ENCODE measurements around the gene IL16.

IL16 gene

DNA sequence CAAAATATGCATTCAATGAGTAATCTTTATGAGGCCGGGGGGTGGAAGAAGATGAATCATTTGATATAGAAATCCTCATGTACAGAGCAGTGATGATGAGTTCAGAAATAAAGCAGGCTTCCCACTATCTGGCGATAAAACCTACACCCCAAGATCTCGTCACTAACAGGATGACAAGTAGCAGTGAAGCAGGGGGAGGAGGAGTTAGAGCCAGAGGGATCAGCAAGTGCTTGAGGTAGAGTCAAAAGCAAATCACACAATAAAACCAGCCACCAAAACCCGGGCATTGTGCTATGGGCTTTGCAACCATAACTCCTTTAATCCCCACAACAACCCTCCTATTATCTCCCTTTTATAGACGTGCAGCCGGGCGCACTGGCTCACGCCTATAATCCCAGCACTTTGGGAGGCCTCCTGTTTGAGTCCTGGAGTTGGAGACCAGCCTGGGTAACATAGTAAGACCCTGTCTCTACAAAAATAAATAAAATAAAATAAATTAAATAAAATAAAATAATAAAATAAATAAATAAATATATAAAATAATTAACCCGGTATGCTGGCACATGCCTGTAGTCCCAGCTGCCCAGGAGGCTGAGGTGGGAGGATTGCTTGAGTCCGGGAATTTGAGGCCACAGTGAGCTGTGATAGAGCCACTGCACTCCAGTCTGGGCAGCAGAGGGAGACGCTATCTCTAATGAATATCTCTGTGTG lies 74.3 kb downstream of the IL16 start:
- Histone ChIP-seq H3K27me3 (ENCODE audit: insufficient read depth, low read length) (no peaks in the 10 kb centered on the region), H3K36me3 (ENCODE audit: insufficient read depth, low read length) (no peaks in the 10 kb centered on the region), H3K9me3 (ENCODE audit: insufficient read depth, low read depth, low read length) (no peaks in the 10 kb centered on the region), H3K9ac (ENCODE audit: low read depth, low read length) (no peak overlapping the region), H3K27ac (ENCODE audit: low read depth, low read length) (no peak overlapping the region), H3K4me1 (ENCODE audit: insufficient read depth, low read length) (peaks cover 7% of the 10 kb centered on the region), H3K4me3 (ENCODE audit: low read length) (no peak overlapping the region)
- 93% methylated on average over 9 of the region's 11 CpGs for WGBS

DNA sequence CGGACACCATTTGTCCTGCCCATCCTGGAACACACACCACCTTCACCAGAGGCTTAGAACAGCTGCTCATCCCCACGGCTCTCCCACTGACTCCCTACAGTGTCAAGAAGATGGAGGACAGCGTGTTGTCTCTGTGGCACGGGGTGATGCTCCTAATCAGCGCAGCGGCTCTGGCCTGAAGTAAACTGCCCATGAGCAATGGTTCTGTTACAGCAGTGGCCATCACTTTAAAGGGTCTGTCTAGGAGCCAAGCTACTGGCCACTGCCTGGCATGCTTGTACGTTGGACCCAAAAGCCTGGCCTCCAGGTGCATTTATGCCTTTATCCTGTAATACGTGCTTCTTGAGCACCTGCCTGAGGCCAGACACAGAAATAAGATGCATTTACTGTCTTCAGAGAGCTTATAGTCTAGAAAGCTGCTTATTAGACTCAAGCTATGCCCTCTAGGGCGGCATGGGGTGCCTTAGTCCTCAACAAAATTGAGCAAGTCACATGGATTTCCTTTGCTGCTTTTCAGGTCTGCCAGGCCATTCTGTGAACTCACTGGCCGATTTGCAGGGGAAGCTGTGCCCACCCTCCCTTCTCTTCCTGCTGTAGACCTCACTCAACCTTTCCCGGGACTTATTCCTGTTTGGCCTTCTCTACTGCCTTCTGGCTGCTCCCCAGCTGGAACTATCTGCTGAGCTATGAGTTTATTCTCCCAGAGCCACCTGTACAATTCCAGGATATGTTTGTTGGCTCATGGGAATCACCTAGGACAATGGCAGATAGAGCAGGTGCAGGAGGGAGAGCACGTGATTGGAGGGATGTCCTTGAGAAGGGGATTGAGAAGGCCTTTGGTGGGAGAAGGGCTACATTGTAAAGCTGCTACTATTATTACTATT lies 75.3 kb downstream of the IL16 start:
- no peak overlapping the region for H3K9ac ChIP-seq (ENCODE audit: low read depth, low read length)
- H3K27ac ChIP-seq (ENCODE audit: low read depth, low read length) = no peak overlapping the region
- 0 out of 2 replicates have a peak, but pooled peaks cover 3% of the 10 kb centered on the region for H3K4me1 ChIP-seq (ENCODE audit: insufficient read depth, low read length)
- WGBS = 92% methylated on average over 12 of the region's 12 CpGs
- H3K9me3 ChIP-seq (ENCODE audit: insufficient read depth, low read depth, low read length) = peaks cover 7% of the 10 kb centered on the region
- no peaks in the 10 kb centered on the region for H3K36me3 ChIP-seq (ENCODE audit: insufficient read depth, low read length)
- H3K4me3 ChIP-seq (ENCODE audit: low read length) = no peak overlapping the region
- H3K27me3 ChIP-seq (ENCODE audit: insufficient read depth, low read length) = no peaks in the 10 kb centered on the region

DNA sequence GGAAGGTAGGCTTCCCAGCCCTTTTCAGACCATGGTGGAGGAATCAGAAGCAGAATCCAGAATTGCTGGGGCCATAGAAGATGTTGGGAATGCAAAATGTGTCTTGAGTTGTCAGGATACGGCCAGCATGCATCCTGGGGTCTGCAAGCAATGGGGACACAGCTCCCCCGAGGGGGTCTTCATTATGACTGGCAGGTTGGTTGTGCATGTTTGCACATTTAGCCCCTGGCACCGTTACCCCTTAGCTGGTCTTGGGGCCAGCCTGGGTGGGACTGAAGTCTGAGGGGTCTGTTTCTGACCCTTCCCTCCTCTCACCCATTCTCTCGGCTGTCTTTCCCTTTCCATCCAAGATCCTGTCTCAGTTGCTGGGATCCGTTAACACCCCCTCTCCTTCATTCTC lies 76.5 kb downstream of the IL16 start:
- no peaks in the 10 kb centered on the region for H3K27me3 ChIP-seq (ENCODE audit: insufficient read depth, low read length)
- 0 out of 2 replicates have a peak, but pooled peaks cover 3% of the 10 kb centered on the region for H3K4me1 ChIP-seq (ENCODE audit: insufficient read depth, low read length)
- no peak overlapping the region for H3K4me3 ChIP-seq (ENCODE audit: low read length)
- peaks cover 17% of the 10 kb centered on the region for H3K9me3 ChIP-seq (ENCODE audit: insufficient read depth, low read depth, low read length)
- H3K9ac ChIP-seq (ENCODE audit: low read depth, low read length) = no peak overlapping the region
- no peak overlapping the region for H3K27ac ChIP-seq (ENCODE audit: low read depth, low read length)
- 95% methylated on average over 5 of the region's 5 CpGs for WGBS
- H3K36me3 ChIP-seq (ENCODE audit: insufficient read depth, low read length) = no peaks in the 10 kb centered on the region

DNA sequence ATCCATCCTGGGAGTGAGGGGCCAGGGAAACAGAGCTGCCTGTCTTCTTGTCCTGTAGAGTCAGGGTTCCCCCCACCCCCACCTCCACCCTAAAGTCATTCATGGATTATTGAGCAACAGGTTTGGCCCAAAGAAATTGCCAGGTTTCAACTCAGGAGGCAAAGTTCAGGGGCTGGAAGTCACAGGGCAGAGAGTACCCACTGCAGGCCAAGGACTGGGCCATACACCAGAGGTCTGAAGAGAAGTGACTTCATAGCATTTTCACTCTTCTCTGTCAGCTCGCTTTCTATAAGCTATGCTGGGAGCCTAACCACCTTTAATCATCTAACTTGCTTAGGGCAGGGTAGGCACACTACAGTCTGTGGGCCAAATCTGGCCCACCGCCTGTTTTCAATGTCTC lies 77.2 kb downstream of the IL16 start:
- no peaks in the 10 kb centered on the region for H3K36me3 ChIP-seq (ENCODE audit: insufficient read depth, low read length)
- WGBS = 85% methylated on average over 2 of the region's 2 CpGs

DNA sequence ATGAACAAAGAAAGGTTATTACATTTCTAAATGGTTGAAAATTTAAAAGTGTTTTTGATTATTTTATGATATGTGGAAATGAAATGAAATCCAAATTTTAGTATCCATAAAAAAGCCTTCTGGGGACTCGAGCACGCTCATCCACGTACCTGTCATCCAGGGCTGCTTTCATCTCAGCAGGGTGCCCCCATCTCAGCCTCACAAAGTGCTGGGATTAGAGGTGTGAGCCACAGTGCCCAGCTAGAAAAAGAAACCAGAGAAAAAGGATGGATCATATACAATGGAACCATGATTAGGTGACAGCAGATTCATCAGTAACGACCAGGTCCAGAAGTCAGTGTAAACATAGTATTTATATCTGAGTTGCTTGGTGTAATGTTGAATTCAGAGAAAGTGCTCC lies 77.6 kb downstream of the IL16 start:
- WGBS = 74% methylated on average over 3 of the region's 4 CpGs
- H3K36me3 ChIP-seq (ENCODE audit: insufficient read depth, low read length) = no peaks in the 10 kb centered on the region
- H3K27ac ChIP-seq (ENCODE audit: low read depth, low read length) = no peak overlapping the region
- H3K9ac ChIP-seq (ENCODE audit: low read depth, low read length) = no peak overlapping the region
- 0 out of 2 replicates have a peak, but pooled peaks cover 3% of the 10 kb centered on the region for H3K4me1 ChIP-seq (ENCODE audit: insufficient read depth, low read length)
- H3K9me3 ChIP-seq (ENCODE audit: insufficient read depth, low read depth, low read length) = peaks cover 17% of the 10 kb centered on the region
- H3K27me3 ChIP-seq (ENCODE audit: insufficient read depth, low read length) = no peaks in the 10 kb centered on the region
- H3K4me3 ChIP-seq (ENCODE audit: low read length) = no peak overlapping the region

More for the DNA sequence above, 77.2 kb downstream of the IL16 start:
- no peaks in the 10 kb centered on the region for H3K27me3 ChIP-seq (ENCODE audit: insufficient read depth, low read length)
- H3K4me3 ChIP-seq (ENCODE audit: low read length) = no peak overlapping the region
- no peak overlapping the region for H3K27ac ChIP-seq (ENCODE audit: low read depth, low read length)
- no peak overlapping the region for H3K9ac ChIP-seq (ENCODE audit: low read depth, low read length)
- H3K4me1 ChIP-seq (ENCODE audit: insufficient read depth, low read length) = 0 out of 2 replicates have a peak, but pooled peaks cover 3% of the 10 kb centered on the region
- peaks cover 17% of the 10 kb centered on the region for H3K9me3 ChIP-seq (ENCODE audit: insufficient read depth, low read depth, low read length)

DNA sequence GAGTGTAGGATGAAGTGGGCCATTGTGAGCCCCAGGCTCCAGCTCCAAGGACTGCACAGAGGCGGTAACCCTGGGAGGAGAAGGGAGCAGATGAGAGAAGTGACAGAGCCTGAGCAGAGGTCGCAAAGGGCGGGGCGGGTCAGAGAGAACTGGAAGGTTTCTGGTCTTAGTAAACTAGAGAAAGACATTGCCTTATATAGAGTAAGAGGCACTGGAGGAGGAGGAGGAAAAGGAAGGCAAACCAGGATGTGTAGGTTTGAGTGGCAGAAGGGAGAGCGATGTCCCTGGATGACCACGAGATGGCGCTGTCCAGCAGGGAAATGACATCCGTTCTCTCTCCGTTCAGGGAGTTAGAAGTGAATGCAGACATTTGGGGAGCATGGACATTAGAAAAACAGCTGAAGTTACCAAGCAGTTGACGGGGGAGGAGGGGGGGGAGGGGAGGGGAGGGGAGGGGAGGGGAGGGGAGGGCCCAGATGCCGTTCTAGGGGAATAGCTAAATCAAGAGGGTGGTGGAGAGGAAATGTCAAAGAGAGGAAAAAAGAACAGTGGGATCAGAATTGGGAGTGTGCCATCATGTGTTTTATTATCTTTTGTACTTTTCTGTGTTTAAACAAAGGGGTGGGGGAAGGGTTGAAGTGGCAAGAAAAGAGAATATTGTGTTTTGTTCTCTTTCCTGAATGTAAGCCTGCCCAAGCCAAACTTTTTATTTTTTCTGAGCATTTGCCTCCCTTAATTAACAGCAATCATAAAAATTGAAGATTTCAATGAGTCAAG lies 78.4 kb downstream of the IL16 start:
- 6% methylated on average over 10 of the region's 11 CpGs for WGBS
- peaks cover 17% of the 10 kb centered on the region for H3K9me3 ChIP-seq (ENCODE audit: insufficient read depth, low read depth, low read length)
- no peak overlapping the region for H3K9ac ChIP-seq (ENCODE audit: low read depth, low read length)
- no peaks in the 10 kb centered on the region for H3K36me3 ChIP-seq (ENCODE audit: insufficient read depth, low read length)
- no peaks in the 10 kb centered on the region for H3K27me3 ChIP-seq (ENCODE audit: insufficient read depth, low read length)
- no peak overlapping the region for H3K4me3 ChIP-seq (ENCODE audit: low read length)
- no peak overlapping the region for H3K27ac ChIP-seq (ENCODE audit: low read depth, low read length)
- 0 out of 2 replicates have a peak, but pooled peaks cover 3% of the 10 kb centered on the region for H3K4me1 ChIP-seq (ENCODE audit: insufficient read depth, low read length)

DNA sequence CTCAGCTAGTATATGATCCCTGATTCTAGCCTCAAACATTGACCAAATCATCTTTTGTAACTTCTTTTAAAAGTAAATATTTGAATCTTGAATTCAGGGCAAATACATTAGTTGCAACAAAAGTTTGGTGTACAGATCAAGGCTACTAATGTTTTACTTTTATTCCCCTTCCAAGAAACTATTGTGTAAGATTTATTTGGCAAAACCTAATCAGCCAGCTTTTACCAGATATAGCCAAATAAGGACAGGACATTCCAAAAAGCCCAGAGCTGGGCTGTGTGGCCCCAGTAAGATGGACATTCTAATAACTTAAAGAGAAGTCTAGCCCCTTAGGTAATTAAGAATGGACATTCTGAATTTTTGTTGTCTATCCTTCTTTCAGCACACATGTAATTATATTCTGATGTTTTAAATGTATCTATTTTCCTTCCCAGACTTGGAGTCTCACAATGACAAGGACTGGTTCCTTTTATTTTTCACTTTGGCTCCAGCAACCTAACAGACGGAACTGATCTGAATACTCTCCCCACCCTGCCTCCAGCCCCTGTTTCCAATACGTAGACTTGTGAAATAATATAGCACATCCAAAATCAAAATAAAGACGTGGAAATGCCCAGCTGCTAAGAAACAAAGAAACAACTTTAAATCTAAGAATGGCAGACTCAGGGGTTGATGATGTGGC lies 79.2 kb downstream of the IL16 start:
- H3K27me3 ChIP-seq (ENCODE audit: insufficient read depth, low read length) = no peaks in the 10 kb centered on the region
- 0 out of 2 replicates have a peak, but pooled peaks cover 3% of the 10 kb centered on the region for H3K4me1 ChIP-seq (ENCODE audit: insufficient read depth, low read length)
- H3K27ac ChIP-seq (ENCODE audit: low read depth, low read length) = no peak overlapping the region
- H3K36me3 ChIP-seq (ENCODE audit: insufficient read depth, low read length) = no peaks in the 10 kb centered on the region
- WGBS = 95% methylated on average over 3 of the region's 3 CpGs
- no peak overlapping the region for H3K4me3 ChIP-seq (ENCODE audit: low read length)
- H3K9ac ChIP-seq (ENCODE audit: low read depth, low read length) = no peak overlapping the region
- H3K9me3 ChIP-seq (ENCODE audit: insufficient read depth, low read depth, low read length) = peaks cover 17% of the 10 kb centered on the region

DNA sequence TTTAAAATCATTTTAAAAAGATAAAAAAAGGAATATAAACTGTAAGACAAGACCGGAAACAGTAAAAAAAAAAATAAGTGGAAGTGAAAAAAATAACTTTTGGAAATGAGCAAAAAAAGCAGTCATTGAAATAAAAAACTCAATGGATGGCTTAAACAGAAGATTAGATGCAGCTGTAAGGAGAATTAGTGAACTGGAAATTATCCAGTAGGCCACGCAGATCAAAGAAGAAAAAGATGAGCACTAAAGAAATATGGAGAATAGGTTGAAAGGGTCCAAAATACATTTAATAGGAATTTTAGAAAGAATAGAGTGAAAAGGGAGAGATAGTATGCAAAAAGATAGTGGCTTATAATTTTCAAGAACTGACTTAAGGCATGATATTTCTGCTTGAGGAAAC lies 80.3 kb downstream of the IL16 start:
- 93% methylated on average over 2 of the region's 2 CpGs for WGBS

DNA sequence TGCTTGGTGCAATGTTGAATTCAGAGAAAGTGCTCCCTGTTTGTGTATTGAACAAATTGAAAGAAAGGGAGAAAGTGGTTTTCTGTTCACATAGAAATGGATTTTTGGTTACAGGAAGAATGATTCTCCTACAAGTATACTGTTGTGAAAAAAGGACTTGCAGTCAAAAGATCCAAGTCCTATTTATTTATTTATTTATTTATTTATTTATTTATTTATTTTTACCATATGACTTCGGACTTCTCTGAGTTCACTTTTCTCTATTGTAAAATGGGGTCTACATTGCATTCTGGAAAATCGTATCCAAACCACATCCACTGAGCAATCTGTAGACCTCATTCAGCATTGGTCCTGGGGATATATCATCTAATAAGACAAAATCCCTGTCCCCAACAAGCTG lies 81.2 kb downstream of the IL16 start:
- no peak overlapping the region for H3K27ac ChIP-seq (ENCODE audit: low read depth, low read length)
- 100% methylated on average over 2 of the region's 2 CpGs for WGBS
- peaks cover 17% of the 10 kb centered on the region for H3K9me3 ChIP-seq (ENCODE audit: insufficient read depth, low read depth, low read length)

More for the DNA sequence above, 80.3 kb downstream of the IL16 start:
- H3K27me3 ChIP-seq (ENCODE audit: insufficient read depth, low read length) = no peaks in the 10 kb centered on the region
- no peaks in the 10 kb centered on the region for H3K36me3 ChIP-seq (ENCODE audit: insufficient read depth, low read length)
- 0 out of 2 replicates have a peak, but pooled peaks cover 3% of the 10 kb centered on the region for H3K4me1 ChIP-seq (ENCODE audit: insufficient read depth, low read length)
- no peak overlapping the region for H3K27ac ChIP-seq (ENCODE audit: low read depth, low read length)
- H3K9ac ChIP-seq (ENCODE audit: low read depth, low read length) = no peak overlapping the region
- no peak overlapping the region for H3K4me3 ChIP-seq (ENCODE audit: low read length)
- H3K9me3 ChIP-seq (ENCODE audit: insufficient read depth, low read depth, low read length) = peaks cover 17% of the 10 kb centered on the region

DNA sequence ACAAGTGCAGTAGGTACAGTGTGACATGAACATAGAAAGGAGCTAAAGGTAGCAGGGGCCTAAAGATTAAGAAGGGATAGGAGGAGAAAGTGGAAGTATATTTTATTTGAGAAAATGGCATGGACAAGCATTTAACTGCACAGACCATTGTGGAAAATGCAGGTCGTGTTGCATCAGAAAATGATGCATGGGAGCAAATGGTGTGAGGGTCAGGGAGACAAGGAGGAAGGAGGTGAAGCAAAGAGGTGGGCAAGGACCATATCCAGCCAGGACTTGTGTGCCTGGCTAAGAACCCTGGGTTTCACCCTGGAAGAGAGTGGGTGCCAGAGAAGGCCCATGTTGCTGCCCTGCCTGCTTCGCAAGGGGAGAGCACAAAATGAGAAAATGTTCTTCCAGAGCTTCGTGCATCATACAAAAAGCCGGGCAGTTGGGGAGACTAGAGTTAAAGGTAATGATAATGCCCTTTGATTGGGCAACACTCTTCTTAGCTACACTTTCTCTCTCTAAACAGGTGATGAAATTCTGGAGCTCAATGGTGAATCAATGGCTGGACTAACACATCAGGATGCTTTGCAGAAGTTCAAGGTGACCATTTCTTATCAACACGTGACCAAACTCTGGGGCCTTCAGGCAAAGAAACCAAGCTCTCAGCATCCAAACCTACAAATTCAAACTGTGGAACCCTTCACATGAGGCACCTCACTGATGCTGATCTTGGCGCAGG lies 81.8 kb downstream of the IL16 start:
- Histone ChIP-seq H3K9ac (ENCODE audit: low read depth, low read length) (no peak overlapping the region), H3K36me3 (ENCODE audit: insufficient read depth, low read length) (no peaks in the 10 kb centered on the region), H3K27ac (ENCODE audit: low read depth, low read length) (no peak overlapping the region), H3K9me3 (ENCODE audit: insufficient read depth, low read depth, low read length) (peaks cover 17% of the 10 kb centered on the region), H3K4me3 (ENCODE audit: low read length) (no peak overlapping the region), H3K4me1 (ENCODE audit: insufficient read depth, low read length) (0 out of 2 replicates have a peak, but pooled peaks cover 3% of the 10 kb centered on the region), H3K27me3 (ENCODE audit: insufficient read depth, low read length) (no peaks in the 10 kb centered on the region)
- 87% methylated on average over 5 of the region's 6 CpGs for WGBS

More for the DNA sequence above, 81.2 kb downstream of the IL16 start:
- Histone ChIP-seq H3K4me1 (ENCODE audit: insufficient read depth, low read length) (0 out of 2 replicates have a peak, but pooled peaks cover 3% of the 10 kb centered on the region), H3K36me3 (ENCODE audit: insufficient read depth, low read length) (no peaks in the 10 kb centered on the region), H3K4me3 (ENCODE audit: low read length) (no peak overlapping the region), H3K9ac (ENCODE audit: low read depth, low read length) (no peak overlapping the region), H3K27me3 (ENCODE audit: insufficient read depth, low read length) (no peaks in the 10 kb centered on the region)

Measured in HUES64 (cell line).